GM20431 (cell line): ENCODE data around the gene RTTN.

Experiments
- in situ Hi-C: fragments of 300-500 bp; cut with MseI, MboI; formaldehyde crosslinking; loops from one replicate; pipeline ENCODE4 v1.15.0; 2020; ENCODE audit warnings: low sequenced_read_pairs; ENCODE audit not compliant: unreplicated experiment

Gene RTTN

DNA sequence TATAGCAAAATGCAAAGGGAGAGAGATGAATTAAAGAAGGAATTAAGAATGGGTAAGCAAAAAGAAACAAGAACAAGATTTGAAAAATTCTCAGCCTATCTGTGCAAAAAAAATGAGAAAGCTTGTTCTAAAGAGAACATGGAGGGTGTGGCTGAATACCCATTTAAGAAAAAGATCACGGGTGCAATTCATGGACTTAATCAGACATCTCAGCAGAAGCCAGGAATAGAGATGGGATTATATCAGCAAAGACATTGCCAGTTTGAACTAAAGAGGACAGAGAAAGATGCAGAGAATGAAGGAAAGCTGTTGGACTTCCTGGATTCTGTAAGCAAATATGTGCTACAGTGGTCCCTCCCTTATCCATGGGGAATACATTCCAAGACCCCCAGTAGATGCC lies 115.6 kb downstream of the RTTN start:
- in situ Hi-C loops = no loop called here

DNA sequence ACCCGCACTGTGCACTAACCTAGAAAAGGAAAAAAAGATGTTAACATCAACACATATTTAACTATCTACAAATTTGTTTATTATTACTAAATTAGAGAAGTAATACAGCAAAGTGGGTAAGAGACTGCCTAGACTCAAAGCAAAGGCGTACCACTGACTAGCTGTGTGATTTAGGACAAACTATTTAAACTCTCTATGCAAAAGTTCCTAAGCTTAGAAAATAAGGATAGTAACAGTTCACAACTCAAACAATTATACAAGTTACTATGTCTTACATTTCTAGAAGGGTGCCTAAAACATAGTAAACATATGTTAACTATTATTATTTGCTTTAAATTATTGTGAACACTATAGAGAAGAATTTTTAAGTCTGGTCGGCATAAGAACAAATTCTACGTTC lies 119.4 kb downstream of the RTTN start:
- in situ Hi-C loops = no loop called here

DNA sequence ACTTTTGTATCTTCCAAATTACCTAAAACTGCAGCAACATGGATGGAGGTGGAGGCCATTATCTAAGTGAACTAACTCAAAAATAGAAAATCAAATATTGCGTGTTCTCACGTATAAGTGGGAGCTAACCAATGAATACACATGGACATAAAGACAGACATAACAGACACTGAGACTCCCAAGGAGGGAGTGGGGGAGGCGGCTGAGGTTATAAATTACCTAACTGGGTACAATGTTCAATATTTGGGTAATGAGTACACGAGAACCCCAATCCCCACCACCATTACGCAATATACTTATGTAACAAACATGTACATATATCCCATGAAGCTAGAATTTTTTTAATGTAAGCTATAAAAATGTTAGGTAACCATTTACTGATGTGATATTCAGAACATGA lies 119.8 kb downstream of the RTTN start:
- in situ Hi-C loops = no loop called here

DNA sequence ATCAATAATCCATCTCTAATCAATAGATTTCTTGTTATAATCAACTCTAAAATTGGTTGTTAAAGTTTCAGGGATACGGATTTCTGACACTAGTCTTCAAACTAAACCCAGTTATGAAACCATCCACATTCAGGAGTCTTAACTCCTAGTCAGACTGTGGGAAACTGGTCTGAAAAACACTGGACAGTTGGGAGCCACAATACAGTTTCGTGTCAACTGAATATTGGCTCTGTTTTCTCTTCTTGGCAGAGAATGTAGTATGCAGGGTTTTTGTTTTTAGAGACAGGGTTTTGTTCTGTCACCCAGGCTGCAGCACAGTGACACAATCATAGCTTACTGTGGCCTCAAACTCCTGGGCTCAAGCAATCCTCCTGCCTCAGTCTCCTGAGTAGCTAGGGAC lies 123.1 kb downstream of the RTTN start:
- in situ Hi-C loops = no loop called here

DNA sequence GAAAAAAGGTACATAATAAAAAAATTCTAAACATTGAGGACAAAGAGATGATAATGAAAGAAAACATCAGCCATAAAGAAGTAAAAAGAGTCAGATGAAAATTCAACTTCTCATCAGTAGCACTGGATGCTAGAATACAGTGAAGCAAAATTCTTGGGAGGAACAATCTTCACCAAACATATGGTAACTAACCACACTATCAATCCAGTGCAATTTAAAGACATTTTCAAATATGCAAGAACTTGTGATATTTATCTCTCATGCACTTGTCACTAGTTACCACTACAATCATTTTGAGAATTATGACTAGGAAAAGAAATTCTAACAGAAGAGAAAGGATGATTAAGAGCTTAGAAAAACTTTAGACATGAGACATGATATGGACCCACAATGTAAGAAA lies 127.4 kb downstream of the RTTN start:
- in situ Hi-C loops = no loop called here

DNA sequence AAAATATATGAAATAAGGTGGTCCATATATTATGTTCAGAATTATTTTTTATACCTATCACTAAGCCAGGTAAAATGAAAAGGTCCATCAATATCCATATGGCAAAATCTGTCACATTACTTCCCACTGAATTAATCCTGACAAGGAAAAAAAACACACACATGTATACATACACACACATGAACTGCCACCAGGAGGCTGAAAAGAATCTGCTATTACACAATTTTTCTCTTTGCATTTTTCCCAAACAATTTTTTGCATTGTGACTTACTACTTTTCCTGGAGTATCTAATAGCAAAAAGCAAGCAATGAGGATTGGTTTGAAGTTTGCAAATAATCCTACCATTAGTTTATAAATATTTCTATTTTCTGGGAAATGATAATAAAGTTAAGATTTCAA lies 129.6 kb downstream of the RTTN start:
- in situ Hi-C loops = no loop called here

DNA sequence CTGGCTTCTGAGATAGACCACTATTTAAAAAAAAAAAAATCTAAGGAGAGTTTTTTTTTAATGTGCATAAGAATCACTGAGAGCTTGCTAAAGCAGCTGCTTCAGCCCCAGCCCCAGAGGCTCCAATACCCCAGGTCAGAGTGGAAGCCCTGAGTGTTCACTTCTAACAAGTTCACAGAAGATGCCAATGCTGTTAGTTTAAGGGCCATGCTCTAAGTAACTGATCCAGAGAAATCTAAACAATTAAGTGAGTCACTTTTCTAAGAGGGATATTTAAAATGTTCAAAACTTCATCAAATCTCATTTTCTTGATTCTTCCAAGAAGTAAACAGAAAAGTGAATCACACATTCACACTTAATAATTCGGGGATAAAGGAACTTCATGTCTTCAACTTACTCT lies 131.4 kb downstream of the RTTN start:
- in situ Hi-C loops = no loop called here

DNA sequence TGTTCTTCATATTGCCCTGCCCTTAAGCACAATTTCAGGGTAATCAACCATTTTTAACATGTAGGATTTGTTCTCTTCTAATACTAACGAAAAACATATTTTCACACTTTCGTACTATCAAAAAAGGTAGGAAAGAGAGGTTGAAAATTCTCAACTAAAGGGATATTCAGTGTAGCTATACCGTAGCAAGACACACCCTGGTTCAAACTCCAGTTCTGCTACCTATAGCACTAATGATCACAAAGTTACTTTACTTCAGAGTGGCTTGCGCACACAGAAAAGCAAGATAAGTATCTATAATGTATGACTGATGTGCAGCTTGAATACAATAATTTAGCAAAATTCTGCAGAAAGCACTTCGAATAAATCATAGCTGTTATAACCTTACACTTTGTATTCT lies 132.1 kb downstream of the RTTN start:
- in situ Hi-C loops = no loop called here

DNA sequence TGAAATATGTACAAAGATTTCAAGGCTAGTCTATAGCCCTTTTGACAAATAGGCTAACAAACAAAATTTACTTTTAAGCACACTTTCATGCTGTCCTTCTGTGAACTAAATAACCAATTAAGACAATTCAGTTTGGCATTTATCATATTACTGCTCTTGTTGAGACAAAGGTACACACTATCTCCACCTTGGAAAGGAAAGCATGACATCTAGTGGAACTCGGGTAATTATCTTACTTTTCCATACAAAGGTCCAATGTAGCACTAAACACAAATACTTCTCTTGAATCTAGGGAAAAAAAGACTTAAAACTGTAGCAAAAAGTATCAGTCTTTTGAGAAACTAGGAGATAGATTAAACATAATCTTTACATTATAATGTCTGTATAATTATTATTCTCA lies 132.8 kb downstream of the RTTN start:
- in situ Hi-C loops = no loop called here

DNA sequence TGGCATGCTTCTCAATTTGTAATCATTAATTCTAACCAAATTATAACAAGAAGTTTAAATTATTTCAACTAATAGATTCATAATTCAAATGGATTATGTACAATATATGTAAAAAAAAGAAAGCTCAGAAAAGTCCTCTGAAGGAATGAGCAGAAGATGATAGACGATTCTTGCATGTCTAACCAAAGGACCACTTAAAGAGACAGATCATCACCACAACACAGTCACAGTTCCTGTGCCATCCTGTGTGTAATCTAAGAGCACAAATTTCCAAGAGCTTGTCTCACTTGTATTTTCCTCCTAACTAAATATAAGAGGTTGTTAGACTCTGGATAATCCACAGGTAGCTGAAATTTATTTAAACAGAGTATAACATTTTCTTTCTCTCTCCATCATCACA lies 135.5 kb downstream of the RTTN start:
- in situ Hi-C loops = no loop called here

DNA sequence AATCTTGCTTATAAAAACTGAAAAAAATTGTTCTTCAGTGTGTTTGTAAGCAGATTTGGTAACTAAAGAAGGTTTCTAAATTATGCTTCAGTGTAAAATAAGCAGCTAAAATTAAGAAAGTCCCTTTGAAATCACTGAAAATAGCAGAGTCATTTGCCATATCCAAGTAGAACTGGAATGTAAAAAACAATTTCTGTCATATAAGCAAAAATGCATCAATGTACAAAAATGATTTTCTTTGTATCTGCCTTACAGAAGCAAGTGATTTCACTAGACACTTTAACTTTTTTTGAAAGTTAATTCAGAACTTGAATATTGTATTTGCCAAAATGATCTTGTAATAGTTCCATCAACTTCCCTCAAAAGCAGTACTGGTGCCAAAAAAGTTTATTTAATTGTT lies 136.1 kb downstream of the RTTN start:
- in situ Hi-C loops = no loop called here

DNA sequence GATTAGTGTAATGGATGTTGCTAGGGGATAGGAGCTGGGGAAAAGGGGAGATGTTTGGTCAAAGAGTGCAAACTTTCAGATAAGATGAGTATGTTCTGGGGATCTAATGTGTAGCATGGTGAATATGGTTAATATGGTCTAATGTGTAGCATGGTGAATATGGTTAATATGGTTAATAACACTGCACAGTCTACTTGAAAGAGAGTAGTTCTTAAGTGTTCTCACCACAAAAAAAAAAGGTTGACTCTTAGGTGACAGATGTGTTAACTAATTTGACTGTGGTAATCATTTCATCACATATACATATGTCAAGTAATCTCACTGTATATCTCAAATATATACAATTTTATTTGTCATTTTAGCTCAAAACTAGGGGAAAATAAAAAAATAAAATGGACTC lies 136.5 kb downstream of the RTTN start:
- in situ Hi-C loops = no loop called here

DNA sequence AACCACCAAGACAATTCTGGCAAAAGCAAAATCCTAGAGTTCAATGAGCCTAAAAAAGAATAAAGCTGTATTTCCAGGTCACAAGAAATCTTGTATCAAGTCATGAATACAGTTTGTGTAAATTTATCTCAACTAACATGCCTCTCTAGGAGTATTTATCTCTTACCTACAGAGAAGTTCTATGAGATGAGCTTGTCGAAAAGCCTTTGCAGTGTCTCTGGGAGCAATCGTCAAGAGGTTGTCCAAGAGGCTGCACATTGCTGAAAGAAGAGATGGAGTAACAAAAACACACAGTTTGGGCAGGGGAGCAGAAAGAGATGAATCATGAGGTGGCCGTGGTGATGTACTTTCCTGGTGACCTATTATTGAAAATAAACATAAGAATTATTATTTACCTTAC lies 145.8 kb downstream of the RTTN start:
- in situ Hi-C loops = no loop called here

DNA sequence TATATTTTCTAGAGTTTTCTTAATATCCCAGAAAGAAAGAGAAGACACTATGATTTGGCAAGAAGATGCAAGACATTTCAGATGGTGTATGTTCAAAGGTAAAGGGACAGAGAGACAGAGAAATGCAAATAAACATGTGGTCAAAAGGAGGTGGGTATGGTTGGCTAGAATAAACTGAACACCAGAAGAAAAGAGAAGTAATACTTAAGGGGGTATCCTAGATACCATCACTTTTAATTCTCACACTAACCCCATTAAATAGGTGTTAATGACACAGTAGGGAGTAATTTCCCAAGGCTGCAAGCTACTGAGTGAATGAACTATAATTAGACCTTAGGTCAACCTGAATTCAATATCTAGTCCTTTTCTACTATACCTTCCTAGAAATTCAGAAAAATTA lies 146.6 kb downstream of the RTTN start:
- in situ Hi-C loops = no loop called here

DNA sequence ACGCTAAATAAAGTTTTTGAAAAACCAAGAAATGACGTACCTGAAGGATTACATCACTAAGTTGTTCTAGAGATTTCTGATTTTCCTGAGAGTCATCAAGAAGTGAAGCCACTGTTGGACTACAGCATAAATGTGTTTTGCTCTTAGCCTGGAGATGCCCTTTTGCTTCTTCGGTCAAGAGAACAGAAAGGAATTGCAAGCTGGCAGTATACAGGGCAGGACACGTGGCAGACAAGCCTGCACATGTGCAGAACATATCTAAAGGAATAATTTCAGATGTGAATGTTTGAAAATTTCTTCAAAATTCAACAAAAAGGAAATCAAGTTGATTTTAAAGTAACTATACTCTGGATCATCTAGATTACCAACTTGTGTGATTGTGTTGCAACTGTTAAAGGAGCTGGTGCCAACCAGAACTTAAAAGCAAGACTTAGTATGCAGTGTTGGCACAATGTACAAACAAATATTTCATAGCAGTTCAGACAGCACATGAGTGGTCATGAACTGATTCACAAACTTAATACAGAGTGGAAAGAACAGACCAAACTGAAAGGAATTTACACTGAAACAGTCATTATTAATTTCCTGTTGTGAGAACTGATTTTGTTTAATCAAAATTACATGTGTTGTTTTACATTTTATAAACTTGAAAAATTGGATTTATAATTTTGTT lies 157.4 kb downstream of the RTTN start:
- in situ Hi-C loops = no loop called here

DNA sequence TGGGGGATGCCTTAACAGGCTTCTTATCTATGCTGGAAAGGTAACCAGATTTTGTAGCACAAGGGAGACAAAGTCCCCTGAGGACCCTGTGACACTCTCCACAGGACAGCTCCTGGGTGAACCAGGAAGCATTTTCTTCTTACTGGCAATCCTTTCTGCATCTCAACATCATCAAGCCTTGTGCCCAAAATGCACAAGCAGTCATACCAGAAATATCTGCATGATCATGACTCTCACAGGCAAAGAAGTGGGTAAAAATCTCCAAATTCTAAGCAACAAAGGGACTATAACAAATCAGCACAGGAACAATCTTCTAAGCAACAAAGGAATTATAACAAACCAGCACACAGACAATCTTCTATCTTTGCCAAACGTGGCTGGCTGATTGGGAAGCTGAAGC lies 158.7 kb downstream of the RTTN start:
- in situ Hi-C loops = no loop called here

DNA sequence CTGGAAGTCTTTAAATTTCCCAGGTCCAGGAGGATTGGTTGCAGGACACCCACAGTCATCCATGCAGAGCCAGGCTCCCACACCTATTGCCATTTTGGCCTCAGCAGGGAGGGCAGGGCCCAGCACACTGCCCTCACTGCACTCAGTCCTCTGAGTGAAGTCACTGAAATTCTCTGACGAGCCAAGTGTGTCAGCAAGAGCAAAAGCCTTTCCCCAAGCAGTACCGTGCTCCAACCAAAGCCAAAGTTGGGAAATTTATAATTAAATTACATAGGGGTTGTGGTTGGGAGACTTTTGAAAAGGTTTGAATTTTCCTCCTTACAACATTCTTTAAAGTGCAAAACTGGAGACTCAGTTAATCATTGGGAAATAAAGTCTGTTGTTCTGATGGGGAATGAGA lies 159.3 kb downstream of the RTTN start:
- in situ Hi-C loops = no loop called here

DNA sequence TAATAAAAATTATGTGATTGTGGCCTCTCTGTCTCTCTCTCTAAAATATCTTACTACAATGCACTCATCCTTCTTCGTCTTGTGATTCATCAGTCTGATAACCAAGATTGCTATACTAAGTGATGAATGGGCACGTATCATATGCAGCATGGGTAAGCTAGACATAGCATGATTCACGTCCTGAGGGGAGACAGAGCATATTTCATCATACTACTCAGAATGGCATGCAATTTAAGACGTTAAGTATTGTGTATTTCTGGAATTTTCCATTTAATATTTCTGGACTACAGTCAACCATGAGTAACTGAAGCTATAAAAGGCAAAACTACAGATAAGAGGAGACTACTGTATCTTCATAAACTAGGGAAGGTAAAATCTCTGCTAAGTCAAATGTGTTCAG lies 160.9 kb downstream of the RTTN start:
- in situ Hi-C loops = no loop called here

DNA sequence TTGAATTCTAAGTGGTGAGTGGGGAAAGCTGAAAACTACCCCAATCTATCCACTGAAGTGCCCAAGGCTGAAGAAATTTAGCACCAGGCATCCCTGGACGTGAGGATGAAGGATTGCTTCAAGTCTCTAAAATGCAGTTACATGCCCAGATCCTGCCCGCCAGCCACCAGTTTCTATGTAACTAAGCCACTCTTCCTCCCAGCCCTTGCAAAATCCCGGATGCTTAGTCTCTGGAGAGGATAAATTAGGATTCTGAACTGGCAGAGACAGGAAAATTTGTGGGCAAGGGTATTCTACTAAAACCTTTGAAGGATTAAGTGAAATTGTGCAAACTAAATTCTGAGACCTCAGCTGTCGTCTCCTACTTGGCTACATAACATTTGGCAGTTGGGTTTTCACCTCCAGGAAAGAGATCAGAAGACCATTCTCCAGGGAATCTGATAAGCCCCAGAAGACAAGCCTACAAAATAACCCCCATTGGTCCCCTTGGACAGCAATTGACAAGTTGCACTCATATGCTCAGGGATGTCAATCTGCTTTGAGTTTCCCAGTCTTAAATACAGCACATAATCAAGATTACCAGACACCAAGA lies 163.9 kb downstream of the RTTN start:
- in situ Hi-C loops = no loop called here

DNA sequence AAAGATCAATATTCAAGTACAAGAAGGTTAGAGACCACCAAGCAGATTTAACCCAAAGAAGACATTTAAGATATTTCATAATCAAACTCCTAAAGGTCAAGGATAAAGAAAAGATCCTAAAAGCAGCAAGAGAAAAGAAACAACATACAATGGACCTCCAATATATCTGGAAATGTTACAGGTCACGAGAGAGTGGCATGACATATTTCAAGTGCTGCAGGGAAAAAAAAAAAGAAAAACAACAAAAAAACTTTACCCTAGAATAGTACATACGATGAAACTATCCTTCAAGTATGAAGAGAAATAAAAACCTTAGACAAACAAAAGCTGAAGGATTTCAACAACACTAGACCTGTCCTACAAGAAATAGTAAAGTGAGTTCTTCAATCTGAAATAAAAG lies 166.3 kb downstream of the RTTN start:
- in situ Hi-C loops = no loop called here

DNA sequence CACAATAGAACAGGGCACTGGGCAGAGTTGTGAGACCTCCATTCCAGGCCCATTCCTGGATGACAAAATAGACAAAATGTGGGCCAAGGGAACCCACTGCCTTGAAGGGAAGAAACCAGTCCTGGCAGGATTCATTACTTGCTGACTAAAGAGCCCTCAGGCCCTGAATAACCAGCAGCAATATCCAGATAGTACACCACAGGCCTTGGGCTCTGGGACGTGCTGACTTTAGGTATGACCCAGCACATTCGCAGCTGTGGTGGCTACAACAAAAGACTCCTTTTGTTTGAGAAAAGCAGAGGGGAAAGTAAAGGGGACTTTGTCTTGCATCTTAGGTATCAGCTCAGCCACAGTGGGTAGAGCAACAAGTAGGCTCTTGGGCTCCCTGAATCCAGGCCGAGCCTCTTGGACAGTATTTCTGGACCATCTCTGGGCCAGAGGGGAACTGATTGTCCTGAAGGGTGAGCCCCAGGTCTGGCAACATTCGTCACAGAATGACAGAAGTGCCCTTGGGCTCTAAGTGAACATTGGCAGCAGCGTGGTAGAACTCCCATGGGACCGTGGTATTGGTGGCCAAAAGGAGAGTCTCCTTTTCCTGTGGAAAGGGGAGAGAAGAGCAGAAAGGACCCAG lies 167.9 kb downstream of the RTTN start:
- in situ Hi-C loops = no loop called here

DNA sequence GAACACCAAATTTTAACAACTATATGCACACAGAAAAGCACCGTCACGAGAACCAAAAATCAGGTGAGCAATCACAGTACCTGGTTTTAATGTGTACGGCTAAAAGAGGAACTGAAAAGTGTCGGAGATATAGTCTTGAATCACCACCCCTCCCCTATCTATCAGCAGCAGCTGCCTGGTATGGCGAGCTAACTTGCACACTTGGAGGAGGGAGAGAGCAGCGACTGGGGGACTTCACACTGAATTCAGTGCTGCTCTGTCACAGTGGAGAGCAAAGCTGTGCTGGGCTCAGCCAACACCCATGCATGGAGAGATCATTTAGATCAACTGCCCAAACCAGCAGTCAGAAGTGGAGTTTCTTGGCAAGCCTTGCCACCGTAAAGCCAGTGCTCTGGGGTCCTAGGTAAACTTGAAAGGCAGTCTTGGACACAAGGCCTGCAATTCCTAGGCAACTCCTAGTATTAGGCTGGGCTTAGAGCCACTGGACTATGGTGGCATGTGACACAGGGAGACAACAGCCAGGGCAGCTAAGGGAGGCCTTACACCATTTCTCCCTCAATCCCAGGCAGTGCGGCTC lies 168.6 kb downstream of the RTTN start:
- in situ Hi-C loops = no loop called here
